Measurements from ENCODE around the gene OXER1. TPM values are rescaled to one million over a fixed set of nuclear protein-coding genes. Genes with fewer than 3 reads are reported as not detected.

OXER1 gene
- total RNA-seq, 6 donors from 2014 or later, result 0.22 to 3.1 (median 1.3) TPM

DNA sequence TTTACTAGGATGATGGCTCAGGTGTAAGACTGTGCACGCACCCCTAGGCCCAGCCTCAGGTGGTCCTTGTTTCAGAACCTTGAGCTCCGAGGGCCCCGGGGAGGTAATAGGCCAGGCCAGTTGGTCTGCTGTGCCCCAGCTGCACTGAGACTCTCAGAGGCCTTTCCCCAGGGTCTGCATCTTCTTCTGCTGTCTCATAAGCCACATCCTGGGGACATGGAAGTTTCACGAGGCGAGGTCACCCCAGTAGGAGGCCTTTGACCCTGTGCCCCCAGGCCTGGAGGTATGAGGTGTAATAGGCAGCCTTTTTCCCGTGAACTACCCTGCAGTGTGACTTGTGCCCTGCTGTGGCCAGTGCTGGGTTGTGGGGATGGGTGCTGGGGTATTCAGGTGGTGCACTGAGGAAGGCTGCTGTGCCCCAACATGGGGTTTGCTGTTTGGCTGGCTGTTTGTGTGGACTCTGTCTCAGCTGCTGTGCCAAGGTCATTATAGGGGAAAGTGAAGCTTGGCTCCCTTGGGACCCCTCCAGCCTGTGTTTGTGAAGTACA lies 6.9 kb downstream of the OXER1 start:
- H3K27ac ChIP-seq, result no peak overlapping the region
- no peak overlapping the region for H3K4me3 ChIP-seq
- 92 to 95% methylated on average over 3 to 5 of the region's 6 CpGs for WGBS, 2 donors
- H3K27me3 ChIP-seq, result no peaks in the 10 kb centered on the region
- DNase-seq, result no peak
- peaks cover 0 to 6% (median 0%) of the 10 kb centered on the region in 4 donors for H3K4me1 ChIP-seq
- no peak for ATAC-seq (ENCODE audit: low FRiP score in 2 of 2)
- no peak for TF ChIP-seq POLR2AphosphoS5 (IDR thresholded peaks at IDR 0.05)
- TF ChIP-seq, protein P1, sequence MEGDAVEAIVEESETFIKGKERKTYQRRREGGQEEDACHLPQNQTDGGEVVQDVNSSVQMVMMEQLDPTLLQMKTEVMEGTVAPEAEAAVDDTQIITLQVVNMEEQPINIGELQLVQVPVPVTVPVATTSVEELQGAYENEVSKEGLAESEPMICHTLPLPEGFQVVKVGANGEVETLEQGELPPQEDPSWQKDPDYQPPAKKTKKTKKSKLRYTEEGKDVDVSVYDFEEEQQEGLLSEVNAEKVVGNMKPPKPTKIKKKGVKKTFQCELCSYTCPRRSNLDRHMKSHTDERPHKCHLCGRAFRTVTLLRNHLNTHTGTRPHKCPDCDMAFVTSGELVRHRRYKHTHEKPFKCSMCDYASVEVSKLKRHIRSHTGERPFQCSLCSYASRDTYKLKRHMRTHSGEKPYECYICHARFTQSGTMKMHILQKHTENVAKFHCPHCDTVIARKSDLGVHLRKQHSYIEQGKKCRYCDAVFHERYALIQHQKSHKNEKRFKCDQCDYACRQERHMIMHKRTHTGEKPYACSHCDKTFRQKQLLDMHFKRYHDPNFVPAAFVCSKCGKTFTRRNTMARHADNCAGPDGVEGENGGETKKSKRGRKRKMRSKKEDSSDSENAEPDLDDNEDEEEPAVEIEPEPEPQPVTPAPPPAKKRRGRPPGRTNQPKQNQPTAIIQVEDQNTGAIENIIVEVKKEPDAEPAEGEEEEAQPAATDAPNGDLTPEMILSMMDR (IDR thresholded peaks at IDR 0.05), result no peak
- H3K9me3 ChIP-seq, result no peaks in the 10 kb centered on the region
- H3K36me3 ChIP-seq, result peaks cover 0 to 17% (median 8%) of the 10 kb centered on the region in 4 donors

DNA sequence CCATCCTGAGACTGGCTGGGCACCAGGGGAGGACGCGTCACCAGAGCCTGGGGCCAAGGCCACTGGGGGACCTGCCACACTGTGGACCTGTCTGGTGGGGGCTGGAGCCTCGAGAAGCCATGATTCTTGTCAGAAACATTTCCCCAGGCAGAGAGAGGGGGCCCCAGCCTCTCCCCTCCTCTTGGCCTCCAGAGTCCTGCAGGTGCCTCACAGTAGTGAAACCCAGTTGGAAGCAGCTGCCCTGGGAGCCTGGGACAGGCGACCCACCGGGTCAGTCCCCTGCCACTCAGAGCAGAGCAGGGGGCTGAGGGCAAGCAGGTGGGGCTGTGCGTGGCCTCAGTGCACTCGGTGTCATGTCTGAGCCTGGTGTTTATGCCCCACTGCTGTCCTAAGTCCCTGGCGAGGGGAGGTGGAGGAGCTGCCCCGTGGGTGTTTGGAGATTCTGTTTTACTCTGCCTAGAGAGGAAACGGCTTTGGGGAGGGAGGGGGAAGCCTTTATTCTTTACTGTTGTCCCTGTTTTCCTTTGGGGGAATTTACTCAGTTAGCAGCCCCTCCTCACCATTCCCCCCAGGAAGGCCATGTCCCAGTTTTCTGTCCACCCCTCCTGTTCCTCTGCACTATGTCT lies 7.7 kb downstream of the OXER1 start:
- H3K4me3 ChIP-seq, result no peak overlapping the region
- H3K27me3 ChIP-seq, result no peaks in the 10 kb centered on the region
- no peak for ATAC-seq (ENCODE audit: low FRiP score in 2 of 2)
- H3K9me3 ChIP-seq, result no peaks in the 10 kb centered on the region
- H3K36me3 ChIP-seq, result peaks cover 0 to 17% (median 8%) of the 10 kb centered on the region in 4 donors
- DNase-seq, result no peak
- no peak overlapping the region for H3K27ac ChIP-seq
- H3K4me1 ChIP-seq, result peaks cover 0 to 11% (median 4%) of the 10 kb centered on the region in 4 donors
- TF ChIP-seq POLR2A (IDR thresholded peaks at IDR 0.05), result no peak
- no peak for TF ChIP-seq POLR2AphosphoS5 (IDR thresholded peaks at IDR 0.05)
- TF ChIP-seq, protein P1 (IDR thresholded peaks at IDR 0.05), result no peak
- no peak for TF ChIP-seq EP300 (IDR thresholded peaks at IDR 0.05)
- 68 to 88% methylated on average over 4 to 9 of the region's 10 CpGs for WGBS, 2 donors

DNA sequence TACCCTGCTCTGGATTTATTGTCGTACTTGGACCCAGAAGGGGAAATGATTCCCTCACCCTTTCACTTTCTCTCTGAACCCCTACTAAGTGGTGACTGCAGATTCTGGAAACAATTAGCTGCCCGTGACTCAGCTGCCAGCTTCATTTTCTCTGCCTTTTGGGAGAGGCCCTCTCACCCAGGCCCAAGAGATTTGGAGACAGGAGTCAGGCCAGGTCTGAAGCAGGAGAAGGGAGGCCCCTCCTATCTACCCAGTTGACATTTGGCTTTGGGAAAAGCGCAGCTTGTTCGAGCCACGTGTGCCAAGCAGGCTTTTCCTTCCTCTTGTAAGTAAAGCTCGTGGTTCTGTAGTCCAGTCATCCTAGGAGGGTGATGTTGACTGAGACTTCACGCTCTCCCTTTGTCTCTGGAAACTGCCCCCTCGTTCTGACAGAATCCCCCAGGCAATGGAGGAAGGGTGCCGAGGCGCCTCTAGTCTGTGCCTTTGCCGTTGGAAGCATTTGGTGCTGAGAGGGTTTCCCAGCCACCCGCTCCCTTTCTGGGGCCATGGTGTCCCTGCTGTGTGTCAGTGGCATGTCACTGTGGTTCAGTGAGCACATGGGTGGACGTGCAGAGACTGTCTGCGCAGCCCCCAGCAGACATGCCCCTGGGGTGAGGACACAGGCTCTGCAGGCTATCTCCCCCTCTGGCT lies 8.6 kb downstream of the OXER1 start:
- no peak overlapping the region for H3K27ac ChIP-seq
- peak in 1 of 2 donors; percentile 14 for ATAC-seq (ENCODE audit: low FRiP score in 2 of 2)
- no peak for DNase-seq
- H3K9me3 ChIP-seq, result no peaks in the 10 kb centered on the region
- H3K4me3 ChIP-seq, result no peak overlapping the region
- TF ChIP-seq EP300 (IDR thresholded peaks at IDR 0.05), result no peak
- no peak for TF ChIP-seq POLR2AphosphoS5 (IDR thresholded peaks at IDR 0.05)
- no peak for TF ChIP-seq POLR2A (IDR thresholded peaks at IDR 0.05)
- TF ChIP-seq, protein P1 (IDR thresholded peaks at IDR 0.05), result no peak
- peaks cover 0 to 13% (median 7%) of the 10 kb centered on the region in 4 donors for H3K4me1 ChIP-seq
- peaks cover 0 to 17% (median 8%) of the 10 kb centered on the region in 4 donors for H3K36me3 ChIP-seq
- H3K27me3 ChIP-seq, result no peaks in the 10 kb centered on the region
- WGBS, 2 donors, result 73 to 80% methylated on average over 12 to 14 of the region's 14 CpGs

DNA sequence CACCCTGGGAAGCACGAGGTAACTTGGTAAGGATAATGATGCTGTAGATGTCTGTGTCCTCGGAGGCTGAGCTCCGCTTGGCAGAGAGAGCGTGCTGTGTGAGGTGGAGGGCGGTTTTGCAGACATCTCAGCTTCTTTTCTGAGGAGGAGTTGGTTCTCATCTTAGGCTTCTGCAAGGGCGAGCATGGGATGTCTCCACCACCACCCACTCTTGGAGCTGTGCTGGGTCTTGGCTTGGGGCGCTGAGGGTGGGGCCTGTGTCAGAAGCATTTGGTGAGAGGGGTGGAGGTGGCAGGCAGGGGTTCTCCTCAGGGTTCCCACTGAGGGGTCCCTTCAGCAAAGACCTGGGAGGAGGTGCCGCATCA lies 9.2 kb downstream of the OXER1 start:
- DNase-seq, result no peak
- TF ChIP-seq EP300 (IDR thresholded peaks at IDR 0.05), result no peak
- TF ChIP-seq POLR2A (IDR thresholded peaks at IDR 0.05), result no peak
- no peak for TF ChIP-seq POLR2AphosphoS5 (IDR thresholded peaks at IDR 0.05)
- TF ChIP-seq, protein P1 (IDR thresholded peaks at IDR 0.05), result no peak
- 87 to 89% methylated on average over 8 of the region's 8 CpGs for WGBS, 2 donors
- no peaks in the 10 kb centered on the region for H3K9me3 ChIP-seq
- no peaks in the 10 kb centered on the region for H3K27me3 ChIP-seq
- ATAC-seq (ENCODE audit: low FRiP score in 2 of 2), result no peak
- peaks cover 0 to 17% (median 8%) of the 10 kb centered on the region in 4 donors for H3K36me3 ChIP-seq
- no peak overlapping the region for H3K27ac ChIP-seq
- H3K4me1 ChIP-seq, result peaks cover 0 to 13% (median 7%) of the 10 kb centered on the region in 4 donors
- no peak overlapping the region for H3K4me3 ChIP-seq
